ENCODE measurements around the gene IRF9.

GRCh38 chr14:24132976-24133375 lies 28.1 kb upstream of the IRF9 start:
- TF ChIP-seq TAF1 (IDR thresholded peaks at IDR 0.05; ENCODE audit: borderline replicate concordance, insufficient read depth, low read length), result no peak
- no peak for TF ChIP-seq SIN3A (IDR thresholded peaks at IDR 0.05; ENCODE audit: borderline replicate concordance, insufficient read depth, low read length)
- TF ChIP-seq POLR2AphosphoS5 (IDR thresholded peaks at IDR 0.05; ENCODE audit: low read depth, low read length), result no peak
- TF ChIP-seq REST (IDR thresholded peaks at IDR 0.05; ENCODE audit: insufficient read depth in 1 of 2, low read depth in 2 of 2, low read length in 2 of 2), result no peak

All from PFSK-1 (cell line).